Measurements from ENCODE around the gene TRAF4.
A peak's percentile ranks its signal among the peaks of the same experiment; 100 is the strongest.
"Not testable (repeated sequence)": the region's sequence is repeated elsewhere in the genome, so short reads cannot be mapped to it uniquely, and the experiment has no call there.

The TRAF4 gene

DNA sequence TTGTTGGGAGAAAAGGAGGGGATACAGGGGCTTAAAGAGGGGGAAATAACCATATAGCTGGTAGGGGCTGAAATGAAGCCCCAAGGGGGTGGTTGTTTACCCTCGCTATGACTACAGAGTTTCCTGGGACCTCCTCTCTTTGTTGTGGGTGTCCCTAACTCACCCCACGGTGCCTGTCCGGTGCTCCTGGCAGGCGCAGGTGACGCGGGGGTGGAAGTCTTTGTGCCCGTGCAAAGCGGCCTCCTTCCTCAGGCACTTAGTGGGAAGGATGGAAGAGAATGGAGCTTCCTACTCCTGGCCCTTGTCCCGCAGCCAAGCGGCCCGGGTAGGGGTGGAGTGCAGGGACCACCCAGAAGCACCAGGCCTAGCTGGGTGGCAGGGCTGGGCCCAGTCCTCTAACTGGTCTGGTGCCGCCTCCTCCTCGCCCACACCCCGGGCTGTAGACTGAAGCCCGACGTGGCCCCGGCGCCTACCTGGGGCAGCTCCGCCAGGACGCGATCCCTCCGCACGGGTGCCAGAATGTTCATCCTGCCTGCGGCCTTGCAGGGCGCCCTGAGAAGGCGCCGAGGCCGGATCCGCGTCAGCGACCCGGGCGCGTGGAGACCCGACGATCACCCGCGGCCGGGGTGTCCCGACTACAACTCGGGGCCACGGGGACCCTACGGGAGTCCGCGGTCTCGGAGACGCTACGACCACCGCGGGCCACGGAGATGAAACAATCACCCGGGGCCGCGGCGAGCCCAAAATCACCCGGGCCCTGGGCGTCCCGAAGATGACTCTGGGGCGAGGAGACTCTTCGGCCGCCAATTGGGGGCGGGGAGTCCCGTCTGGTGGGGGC, 26.9 kb upstream of the TRAF4 start:
- DNase-seq = no peak

DNA sequence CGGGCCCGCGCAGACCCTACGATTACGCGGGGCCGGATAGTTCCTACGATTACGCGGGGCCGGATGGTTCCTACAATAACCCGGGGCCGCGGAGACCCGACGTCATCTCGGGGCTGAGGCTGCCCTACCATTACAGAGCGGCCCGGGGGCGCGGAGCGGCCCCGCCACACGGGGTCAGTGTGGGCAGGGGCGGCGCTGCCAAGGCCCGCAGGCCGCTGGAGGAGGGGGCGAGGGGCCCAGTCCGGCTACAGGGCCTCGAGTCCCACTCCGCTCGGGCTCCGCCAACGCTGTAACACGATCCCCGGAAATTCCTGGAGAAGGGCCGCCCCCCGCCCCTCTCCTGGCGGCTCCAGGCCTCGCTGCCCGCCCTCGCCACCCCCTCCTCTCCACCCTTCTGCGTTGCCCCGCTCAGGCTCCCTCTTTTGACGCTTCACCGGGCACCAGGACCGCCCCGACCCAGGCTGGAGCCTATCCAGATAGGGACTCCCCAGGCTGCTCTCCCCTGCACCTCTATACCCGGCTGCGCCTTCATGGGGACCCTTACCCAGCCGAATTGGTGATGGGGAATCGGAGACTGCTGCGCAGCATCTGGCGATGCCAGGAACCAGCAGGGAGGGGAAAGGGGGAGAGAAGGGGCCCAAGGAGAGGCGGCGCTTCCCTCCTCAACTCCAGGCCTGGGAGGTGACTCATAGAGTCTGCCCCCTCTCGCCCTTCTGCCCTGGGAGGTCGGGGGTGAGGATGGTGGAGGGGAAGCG, 26.1 kb upstream of the TRAF4 start, which contains the start of gene RAB34:
TSS of gene RAB34 (minus strand) at position 291 of the 755 bp plus-strand sequence. CDS start 602 bp downstream, outside the sequence.
- no peak for DNase-seq

DNA sequence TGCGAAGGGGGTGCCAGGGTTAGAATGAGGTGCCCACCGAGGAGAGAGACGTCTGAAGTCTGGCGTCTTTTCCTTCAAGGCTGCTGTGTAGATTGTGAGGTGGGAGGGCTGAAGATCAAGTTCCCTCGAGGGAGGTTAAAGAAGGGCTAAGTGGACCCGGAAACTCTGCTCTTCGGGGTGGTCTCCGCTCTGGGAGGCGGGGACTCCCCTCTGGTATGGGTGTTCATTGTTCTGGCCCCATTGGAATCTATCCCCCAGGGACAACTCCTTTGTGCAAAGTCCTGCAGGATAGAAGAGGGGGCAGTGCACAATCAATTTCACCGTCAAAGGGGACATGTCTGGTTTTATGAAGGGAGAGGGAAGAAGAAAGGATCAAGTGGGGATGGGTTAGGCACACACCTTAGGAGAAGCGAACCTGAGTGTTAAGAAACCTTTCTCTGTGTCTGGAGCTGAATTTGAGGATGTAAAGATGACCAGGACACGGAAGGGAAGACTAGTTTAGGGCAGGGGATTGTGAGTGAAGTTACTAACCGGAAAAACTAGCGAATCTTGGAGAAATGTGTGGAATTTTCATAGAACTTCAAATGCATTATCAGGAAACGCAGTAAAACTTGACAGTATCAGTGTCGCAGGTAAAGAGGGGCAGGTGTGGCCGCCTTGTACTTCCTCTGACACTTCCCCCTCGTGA, 25.3 kb upstream of the TRAF4 start:
- DNase-seq = no peak

DNA sequence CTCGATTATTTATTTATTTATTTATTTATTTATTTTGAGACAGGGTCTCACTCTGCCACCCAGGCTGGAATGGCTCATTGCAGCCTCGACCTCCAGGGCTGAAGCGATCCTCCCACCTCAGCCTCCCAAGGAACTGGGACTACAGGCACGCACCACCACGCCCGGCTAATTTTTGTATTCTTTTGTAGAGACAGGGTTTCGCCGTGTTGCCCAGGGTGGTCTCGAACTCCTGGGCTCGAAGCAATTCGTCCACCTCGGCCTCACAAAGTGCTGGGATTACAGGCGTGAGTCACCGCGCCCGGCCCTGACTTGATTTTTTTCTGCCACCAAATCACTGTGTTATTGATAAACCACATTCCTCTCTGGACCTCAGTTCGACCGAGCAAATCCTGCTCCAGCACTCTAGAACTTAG, 24.8 kb upstream of the TRAF4 start:
- no peak for DNase-seq

DNA sequence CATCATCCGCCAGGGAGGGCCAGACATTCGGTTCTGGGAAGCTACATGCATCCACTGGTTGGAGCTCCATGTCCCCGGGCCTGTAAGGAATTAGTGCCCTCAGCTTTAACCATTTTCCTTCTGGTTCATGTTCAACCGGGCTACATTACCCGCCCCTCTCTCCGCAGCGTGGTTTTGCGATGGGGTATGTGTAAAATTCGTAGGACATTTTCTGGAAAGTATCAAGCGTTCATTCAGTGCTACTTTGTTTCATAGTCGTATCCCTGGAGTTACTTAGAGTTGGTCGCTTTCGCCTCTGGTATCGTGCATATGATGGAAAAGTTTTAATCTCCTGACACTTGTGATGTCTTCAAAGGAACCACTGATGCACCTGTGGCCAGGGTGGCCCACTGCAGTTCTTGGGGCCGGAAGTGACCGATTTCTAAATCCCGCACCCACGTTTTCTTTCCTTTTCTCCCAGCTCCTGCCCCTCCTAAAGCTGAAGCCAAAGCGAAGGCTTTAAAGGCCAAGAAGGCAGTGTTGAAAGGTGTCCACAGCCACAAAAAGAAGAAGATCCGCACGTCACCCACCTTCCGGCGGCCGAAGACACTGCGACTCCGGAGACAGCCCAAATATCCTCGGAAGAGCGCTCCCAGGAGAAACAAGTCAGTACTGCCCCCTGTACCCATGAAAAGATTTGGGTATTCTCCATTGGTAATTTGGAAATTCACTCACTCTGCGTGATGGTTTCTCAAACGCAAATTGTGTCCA, 23.4 kb upstream of the TRAF4 start:
- no peak for DNase-seq

DNA sequence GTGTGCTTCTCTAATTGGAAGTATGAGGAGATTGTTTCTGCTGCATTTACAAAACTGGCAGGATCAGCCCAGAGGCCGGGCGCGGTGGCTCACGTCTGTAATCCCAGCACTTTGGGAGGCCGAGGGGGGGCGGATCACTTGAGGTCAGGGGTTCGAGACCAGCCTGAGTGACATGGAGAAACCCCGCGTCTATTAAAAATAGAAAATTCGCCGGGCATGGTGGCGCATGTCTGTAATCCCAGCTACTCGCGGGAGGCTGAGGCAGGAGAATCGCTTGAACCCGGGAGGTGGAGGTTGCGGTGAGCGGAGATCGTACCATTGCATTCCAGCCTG, 22.8 kb upstream of the TRAF4 start:
- not testable (repeated sequence) for DNase-seq

DNA sequence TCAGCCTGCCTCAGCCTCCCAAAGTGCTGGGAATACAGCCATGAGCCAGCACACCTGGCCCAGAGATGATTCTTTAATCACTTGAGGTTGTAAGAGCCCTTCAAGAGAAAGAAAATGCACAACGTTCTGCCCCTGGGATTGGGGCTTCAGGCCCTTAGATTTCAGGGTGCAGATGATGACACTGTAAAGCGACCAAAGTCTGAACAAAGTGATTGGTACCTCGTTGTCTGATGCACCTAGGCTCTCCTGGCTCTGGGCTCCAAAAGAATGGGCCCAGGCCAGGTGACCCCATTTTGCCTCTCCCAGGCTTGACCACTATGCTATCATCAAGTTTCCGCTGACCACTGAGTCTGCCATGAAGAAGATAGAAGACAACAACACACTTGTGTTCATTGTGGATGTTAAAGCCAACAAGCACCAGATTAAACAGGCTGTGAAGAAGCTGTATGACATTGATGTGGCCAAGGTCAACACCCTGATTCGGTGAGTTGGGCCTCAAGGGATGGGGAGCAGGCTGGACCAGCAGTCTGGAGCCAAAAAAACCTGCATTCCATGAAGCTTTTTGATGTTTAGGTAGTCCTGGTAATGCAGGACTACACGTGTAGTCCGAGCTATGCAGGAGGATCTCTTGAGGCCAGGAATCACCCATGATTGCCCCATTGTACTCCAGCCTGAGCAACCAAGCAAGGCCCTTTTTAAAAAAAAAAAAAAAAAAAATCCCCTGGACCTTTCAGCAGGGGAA, 21.2 kb upstream of the TRAF4 start:
- DNase-seq = no peak

DNA sequence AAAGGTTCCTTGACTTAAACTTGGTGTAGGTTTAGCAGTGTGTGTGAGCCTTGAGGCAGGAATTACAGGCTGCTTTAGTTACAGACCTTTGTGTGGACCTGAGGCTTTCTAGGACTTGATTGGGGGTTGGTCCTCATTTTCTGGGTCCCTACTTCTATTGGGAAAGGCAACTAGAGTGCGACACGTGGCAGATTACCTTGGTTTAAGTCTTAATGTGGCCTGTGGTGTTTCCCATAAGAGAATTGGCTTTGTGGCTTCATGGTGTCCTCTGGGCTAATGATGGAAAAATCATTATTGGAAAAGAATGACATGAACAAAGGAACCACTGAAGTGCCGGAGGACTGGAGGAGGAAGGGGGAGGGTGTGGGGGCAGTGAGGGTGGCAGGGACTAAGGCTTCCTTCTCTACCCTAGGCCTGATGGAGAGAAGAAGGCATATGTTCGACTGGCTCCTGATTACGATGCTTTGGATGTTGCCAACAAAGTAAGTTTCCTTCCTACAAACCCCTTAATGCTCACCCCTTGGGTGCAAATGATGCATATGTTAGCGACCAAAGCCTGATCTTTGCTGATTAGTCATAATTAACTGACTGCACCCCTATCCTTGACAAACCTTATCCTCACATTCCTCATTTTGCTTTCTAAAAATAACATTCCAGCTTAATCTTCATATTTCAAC, 20.5 kb upstream of the TRAF4 start:
- no peak for DNase-seq

DNA sequence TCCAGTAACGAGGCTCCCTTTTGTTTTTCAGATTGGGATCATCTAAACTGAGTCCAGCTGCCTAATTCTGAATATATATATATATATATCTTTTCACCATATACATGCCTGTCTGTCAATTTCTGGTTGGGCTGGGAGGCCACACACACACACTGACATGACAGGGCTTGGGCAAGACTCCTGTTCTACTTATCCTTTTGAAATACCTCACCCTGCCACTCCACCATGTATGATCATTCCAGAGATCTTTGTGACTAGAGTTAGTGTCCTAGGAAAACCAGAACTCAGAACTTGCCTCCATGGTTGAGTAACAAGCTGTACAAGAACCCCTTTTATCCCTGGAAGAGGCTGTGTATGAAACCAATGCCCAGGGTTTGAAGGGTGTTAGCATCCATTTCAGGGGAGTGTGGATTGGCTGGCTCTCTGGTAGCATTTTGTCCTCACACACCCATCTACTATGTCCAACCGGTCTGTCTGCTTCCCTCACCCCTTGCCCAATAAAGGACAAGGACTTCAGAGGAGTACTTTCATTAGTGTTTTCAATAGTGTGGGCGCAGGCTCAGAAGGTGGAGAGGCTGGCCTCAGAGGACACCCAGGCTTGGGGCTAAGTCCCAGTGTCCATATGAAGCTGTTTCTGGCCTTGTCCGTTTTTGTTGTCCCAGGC, 19.8 kb upstream of the TRAF4 start:
- not testable (repeated sequence) for DNase-seq

DNA sequence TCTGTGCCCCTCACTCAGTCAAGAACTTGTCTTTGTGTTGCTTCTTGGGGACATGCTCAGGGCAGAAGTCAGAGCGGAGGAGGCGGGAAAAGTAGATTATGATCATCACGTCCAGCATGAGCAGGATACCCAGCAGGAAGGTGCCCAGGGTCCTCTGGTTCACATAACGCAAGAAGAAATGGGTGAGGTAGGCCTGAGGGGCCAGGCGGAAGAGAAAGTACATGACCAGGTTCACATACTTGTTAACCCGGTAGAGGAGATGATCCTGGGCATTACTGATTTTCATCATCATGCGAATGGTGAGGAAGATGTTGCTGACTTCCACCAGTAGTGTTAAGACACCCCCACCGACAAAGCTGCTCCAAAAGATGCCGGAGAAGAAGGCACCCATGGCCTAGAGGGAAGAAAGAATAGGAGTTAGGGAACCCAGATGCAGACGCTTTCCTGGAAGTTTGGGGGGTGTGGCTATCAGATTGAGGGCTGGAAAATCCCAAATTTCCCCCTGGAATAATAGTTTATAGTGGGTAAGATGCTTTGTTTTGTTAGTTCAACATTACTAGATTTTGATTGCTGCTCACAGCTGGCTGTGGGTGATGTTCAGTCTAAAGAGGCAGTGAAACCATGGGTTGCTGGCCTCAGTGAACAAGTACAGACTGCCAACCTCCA, 19.2 kb upstream of the TRAF4 start:
- DNase-seq = no peak

DNA sequence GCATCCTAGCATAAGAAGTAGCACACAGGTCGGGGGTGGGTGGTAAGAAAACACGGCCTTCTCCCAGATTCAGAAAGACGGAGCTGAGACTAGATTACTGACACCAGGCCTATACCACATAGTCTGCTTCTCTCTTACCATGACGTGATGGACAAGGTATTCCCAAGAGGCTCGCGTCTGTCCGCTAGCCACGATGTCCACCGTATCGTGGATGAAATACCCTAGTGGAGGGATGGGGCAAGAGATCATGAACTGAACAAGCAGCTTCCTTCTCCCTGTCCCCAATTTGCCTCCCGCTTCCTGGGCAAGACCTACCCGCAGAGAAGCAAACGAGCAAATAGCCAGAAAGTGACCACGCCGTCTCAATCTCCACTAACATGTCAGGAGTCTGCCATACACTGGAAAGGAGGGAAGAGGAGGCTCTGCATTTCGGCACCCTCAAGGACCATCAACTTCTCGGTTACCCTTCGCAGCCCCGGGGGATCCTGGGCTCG, 18.6 kb upstream of the TRAF4 start:
- DNase-seq = no peak

DNA sequence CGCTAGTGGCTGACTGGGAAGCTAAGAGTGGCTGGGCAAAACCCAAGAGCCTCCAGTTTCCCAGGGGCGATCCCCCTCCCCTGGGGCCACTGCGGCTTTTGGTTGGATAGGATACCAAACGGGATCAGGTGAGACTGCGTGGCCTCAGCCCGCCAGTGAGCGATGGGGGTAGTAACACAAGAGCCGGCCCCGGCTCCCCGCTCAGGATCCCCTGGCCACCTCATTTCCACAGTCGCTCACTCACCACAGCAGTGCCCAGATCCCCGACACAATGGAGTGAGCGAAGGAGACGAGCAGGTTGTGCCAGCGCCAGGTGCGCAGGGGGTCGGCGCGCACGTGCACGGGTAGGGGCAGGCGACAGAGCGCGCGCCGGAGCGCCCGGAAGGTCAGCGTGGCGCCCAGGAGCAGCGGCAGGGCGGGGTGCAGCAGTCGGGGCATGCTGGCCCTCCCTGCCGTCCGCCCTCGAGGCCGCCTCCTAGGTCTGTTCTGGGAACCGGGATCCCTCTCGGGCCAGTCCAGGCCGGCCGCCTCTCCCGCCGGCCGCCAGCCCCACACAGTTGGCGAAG, 18.1 kb upstream of the TRAF4 start:
- no peak for DNase-seq

DNA sequence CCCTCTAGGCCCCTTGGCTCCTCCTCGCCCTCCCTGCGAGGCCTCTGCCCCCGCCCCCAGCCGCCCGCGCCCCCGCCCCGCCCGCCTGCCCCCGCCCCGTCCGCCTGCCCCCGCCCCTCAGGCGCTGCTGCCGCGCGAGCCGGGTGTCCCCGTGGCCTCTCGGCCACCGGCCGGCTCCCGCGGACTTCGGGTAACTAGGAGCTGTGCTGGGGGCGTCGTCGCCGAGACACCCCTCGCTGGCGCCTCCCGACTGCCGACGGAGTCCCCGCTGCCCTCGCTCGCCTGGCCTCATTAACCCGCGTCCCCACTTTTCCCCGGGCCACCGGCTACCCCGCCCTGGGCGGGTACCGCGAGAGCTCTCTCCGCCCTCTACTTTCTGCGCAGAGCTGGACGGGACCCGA, 17.6 kb upstream of the TRAF4 start, which contains the start of gene TLCD1:
TSS of gene TLCD1 (minus strand) at position 8 of the 401 bp plus-strand sequence. CDS start 136 bp downstream, outside the sequence.
- DNase-seq = peak; percentile 72

DNA sequence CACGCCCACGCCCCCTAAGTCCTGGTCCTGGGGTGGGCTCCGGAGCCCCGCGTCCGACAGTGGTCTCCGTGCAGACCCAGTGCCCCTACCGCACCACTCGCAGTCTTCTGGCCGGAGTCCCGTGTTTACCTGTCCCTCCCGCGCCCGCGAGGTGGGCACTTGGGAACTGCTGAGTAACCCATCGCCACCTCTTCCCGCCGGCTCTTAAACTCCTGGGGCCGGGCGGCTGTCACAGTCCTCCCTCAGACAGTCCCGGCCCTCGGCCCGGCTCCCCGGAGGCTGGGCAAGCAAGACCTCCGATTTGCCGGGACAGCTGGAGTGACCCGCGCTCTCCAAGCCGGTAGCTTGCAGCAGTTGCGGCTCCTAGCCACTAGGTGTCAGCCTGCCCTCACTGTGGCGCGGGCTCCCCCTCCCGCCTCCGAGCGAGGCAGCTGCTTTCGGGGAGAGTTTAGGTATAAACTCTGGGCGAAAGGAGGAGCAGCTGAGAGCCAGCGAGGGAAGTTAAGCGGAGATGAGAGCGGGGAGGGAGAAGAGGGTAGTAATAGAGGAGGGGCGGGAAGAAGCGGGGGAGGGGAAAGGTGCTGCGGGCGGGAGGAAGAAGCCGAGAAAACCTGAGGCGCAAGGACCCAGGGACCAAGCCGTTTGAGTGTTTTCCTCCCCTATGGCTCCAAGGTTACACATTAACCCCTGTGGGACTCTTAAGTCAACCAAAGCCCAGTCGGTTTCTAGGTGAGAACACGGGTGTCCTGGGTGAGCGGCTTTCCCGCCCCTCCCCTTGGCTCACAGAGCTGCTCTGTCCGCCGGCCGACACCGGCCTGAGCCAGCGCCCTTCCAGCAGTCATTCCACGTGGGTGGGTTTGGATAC, 17.0 kb upstream of the TRAF4 start:
- peak; percentile 88 for DNase-seq

DNA sequence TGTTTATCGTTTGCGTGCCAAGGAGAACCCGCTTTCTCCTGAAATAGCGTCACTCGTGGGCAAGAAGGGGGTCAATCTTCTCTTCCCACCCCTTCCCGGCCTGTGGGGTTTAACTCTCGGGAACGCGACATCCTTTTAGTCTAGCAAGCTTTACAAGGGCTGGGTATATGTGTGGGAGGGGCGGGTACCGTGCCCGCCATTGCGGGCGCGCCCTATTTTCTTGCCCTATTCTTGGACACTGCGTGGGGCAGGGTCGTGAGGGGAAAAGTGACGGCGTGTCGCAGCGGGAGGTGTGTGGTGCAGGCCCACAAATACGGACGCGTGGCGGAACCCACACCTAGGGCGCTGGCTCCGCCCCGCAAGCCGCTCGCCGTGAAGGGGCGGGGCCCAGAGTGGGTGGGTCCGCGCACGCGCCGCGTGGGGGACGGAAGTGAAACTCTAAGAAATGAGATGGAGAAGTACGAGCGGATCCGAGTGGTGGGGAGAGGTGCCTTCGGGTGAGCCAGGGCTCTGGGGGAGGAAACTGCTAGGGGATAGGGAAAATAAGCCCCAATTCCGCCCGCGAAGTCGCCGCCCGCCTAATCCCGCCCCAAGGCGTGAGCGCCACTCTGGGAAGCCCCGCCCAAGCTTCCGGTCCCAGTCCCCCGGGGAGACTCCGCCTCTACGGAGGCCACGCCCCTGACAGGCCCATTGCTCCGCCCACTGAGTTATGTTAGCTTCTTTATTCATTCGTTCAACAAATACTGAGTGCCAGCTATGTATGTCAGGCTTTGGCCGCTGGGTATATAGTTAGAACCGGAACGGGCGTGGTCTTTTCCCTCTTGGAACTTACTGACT, 15.2 kb upstream of the TRAF4 start, which contains the start of gene NEK8:
TSS of gene NEK8 (plus strand) at position 425 of the 837 bp plus-strand sequence. CDS start at position 451, 26 bp downstream.
- DNase-seq = peak; percentile 95

DNA sequence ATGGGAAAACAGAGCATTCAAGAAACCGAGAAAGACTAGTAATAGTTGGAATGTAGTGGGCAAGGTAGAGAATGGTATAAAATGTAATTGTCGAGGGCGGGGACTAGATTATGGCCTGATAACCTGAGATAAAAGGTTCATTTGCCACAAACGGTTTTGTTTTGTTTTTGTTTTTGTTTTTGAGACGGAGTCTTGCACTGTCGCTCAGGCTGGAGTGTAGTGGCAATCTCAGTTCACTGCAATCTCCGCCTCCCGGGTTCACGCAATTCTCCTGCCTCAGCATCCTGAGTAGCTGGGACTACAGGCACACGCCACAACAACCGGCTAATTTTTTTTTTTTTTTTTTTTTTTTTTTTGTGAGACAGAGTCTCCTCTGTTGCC, 13.9 kb upstream of the TRAF4 start:
- DNase-seq = no peak

DNA sequence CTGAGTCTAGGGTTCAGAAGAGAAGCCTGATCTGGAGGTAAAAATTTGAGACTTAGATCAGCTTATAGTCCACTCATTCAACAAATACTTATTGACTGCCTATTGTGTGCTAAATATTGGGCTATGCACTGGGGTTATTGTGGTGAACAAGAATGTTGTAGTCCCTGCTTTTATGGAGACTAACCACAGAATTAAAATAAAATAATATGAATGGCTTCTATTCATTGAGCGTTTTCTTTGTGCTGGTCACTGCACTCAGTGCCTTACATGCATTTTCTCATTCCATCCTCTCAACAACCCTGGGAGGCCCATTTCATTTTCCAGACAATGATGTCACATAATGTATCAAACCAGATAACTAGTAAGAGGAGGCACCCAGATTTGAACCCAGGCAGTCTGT, 10.5 kb upstream of the TRAF4 start:
- DNase-seq = no peak

Data from activated effector memory CD4-positive, alpha-beta T cell treated with Interleukin-2 at 50 U/mL for 16 hours (primary cell).